Activated CD8-positive, alpha-beta T cell treated with anti-CD3 and anti-CD28 coated beads for 36 hours (primary cell): ENCODE data around the gene RTL10. TPM values are rescaled to one million over a fixed set of nuclear protein-coding genes. Genes with fewer than 3 reads are reported as not detected.

ENCODE experiments used
- ATAC-seq: fragments of 200-7000 bp; cut with Tn5 transposase; one replicate; pipeline ENCODE4 v1.10.0; 2021; ENCODE audit warnings: mild to moderate bottlenecking, moderate library complexity
- CTCF ChIA-PET: fragments of 350-600 bp; sonication (Branson Sonifier 250); formaldehyde crosslinking; loops from one replicate; lab custom pipeline; 2021; ENCODE audit warnings: antibody characterized with exemption; lab: Charles Lee
- POLR2A ChIA-PET: fragments of 350-600 bp; sonication (Branson Sonifier 250); formaldehyde crosslinking; loops from one replicate; lab custom pipeline; 2021; ENCODE audit warnings: antibody characterized with exemption; lab: Charles Lee
- DNase-seq: peaks from one replicate; pipeline ENCODE4 v3.0.0-alpha.2; 2020
- H3K27ac Mint-ChIP-seq: one replicate; pipeline ENCODE4 v1.8.0; 2021; ENCODE audit warnings: mild to moderate bottlenecking, mixed read lengths
- H3K27me3 Mint-ChIP-seq: one replicate; pipeline ENCODE4 v1.8.0; 2021; ENCODE audit warnings: mixed read lengths
- H3K36me3 Mint-ChIP-seq: one replicate; pipeline ENCODE4 v1.8.0; 2021; ENCODE audit warnings: low read depth, mixed read lengths
- H3K4me1 Mint-ChIP-seq: one replicate; pipeline ENCODE4 v1.8.0; 2021; ENCODE audit warnings: low read depth, mixed read lengths
- H3K4me3 Mint-ChIP-seq: one replicate; pipeline ENCODE4 v1.8.0; 2021; ENCODE audit warnings: mild to moderate bottlenecking, moderate library complexity, mixed read lengths
- H3K9me3 Mint-ChIP-seq: one replicate; pipeline ENCODE4 v1.8.0; 2021; ENCODE audit warnings: mixed read lengths
- CTCF ChIP-seq: fragments of 200-600 bp; IDR thresholded peaks from one replicate; pipeline ENCODE4 v1.8.0; 2022; ENCODE audit warnings: antibody characterized with exemption, mild to moderate bottlenecking
- intact Hi-C: fragments of 100-400 bp; cut with micrococcal nuclease; formaldehyde crosslinking; loops from one replicate; pipeline ENCODE4 v1.10.0; 2022
- total RNA-seq, 2 experiments: library from RNA; stranded (reverse); gene quantifications; one replicate each; pipeline ENCODE4 v1.2.3, GENCODE V29; 2021

Gene RTL10
- total RNA-seq, 2 experiments from 2014 or later, result 14.7 to 17.4 TPM

GRCh38 chr22:19882446-19883381, 28.0 kb upstream of the RTL10 start:
- ATAC-seq (no peak), DNase-seq (peak; percentile 0)
- no peak overlapping the region for H3K4me3 Mint-ChIP-seq
- TF ChIP-seq CTCF, result no peak
- H3K36me3 Mint-ChIP-seq, result no peaks in the 10 kb centered on the region
- peaks cover 21% of the 10 kb centered on the region for H3K4me1 Mint-ChIP-seq
- H3K27ac Mint-ChIP-seq, result no peak overlapping the region
- H3K27me3 Mint-ChIP-seq, result no peaks in the 10 kb centered on the region
- intact Hi-C loops, result no loop called here
- H3K9me3 Mint-ChIP-seq, result no peaks in the 10 kb centered on the region
- ChIA-PET POLR2A (no interaction called here), CTCF (interaction anchor here (1.5 to 4.6 kb wide), 2 partner anchors 152 kb away, joined by 5 to 26 read pairs; no protein-coding TSS in a partner anchor)

DNA sequence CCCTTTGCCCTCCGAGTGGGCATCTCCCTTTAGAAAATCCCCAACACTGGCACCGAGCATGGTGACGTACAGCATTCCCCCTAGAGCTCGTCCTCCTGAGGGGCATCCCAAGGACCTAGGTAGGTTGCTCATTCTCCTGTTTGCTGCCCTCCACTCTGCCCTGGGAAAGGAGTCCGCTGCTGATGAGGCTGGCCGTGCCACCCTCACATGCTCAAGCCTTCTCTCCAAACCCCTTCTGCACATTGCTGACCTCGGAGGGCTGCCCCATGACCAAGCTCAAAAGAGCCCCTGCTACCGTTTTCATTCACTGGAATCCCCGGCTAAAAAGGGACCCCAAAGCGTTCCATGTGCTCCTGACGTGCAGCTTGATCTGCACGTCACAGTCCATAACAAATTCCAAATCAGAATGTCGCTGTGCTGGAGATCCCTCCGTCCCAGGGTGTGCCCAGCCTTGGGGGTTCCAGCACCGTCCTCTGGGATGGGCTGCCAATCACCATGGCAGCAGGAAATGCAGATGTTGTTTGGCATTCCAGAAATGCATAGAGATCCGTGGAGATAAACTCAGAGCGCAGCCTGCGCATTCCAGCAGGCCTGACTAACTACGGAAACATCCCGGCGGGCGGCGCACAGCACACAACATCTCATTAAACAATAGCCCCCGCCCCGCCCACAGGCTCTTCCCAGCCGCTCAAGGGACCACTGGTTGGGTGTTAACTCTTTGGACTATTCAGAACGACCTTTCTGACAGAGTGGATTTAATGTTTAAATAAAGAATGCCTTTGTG, 26.3 kb upstream of the RTL10 start:
- TF ChIP-seq CTCF, result no peak
- ATAC-seq (no peak), DNase-seq (no peak)
- CTCF ChIA-PET, result interaction anchor here (1.1 to 1.5 kb wide), 2 partner anchors 18 to 150 kb away, joined by 3 to 5 read pairs; no protein-coding TSS in a partner anchor
- Mint-ChIP-seq H3K36me3 (no peaks in the 10 kb centered on the region), H3K4me1 (peaks cover 5% of the 10 kb centered on the region), H3K4me3 (no peak overlapping the region), H3K27me3 (no peaks in the 10 kb centered on the region), H3K27ac (no peak overlapping the region), H3K9me3 (no peaks in the 10 kb centered on the region)
- intact Hi-C loops, result no loop called here
- POLR2A ChIA-PET, result no interaction called here

DNA sequence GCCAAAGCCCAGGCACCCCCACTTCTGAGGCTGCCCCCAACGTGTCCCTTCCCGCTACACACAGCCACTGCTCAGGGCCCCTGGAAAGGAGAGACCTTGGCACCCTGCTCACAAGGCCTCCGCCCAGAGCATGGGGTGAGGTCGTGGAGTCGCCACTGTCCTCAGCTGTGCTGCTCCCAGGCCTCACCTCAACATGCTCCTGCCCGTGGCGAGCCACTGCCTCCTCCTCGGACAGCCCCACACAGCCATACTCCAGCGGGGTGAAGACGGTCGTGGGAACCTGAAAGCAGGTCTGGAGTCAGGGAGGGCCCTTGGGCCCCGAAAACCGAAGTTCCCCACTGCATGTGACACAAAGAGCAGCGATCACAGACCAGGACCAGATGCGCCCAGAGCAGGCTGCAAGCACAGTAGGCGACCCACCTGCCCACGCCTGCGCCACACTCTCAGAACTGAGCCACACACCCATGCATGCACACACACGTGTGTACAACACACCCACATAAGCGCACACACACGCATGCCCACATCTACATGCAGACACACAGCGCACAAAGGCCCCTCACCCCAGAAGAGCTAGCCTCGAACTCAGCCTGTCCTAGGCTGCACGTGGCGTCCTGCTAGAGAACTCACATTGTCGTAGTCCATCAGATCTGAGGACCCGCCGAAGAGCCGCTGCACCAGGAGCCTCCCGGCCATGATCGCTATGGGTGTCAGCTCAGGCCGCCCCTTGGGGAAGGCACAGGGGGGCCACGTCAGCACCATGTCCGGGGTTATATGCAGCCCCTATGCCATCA, 25.5 kb upstream of the RTL10 start:
- H3K27me3 Mint-ChIP-seq, result no peaks in the 10 kb centered on the region
- ATAC-seq (no peak), DNase-seq (peak; percentile 0)
- no peak overlapping the region for H3K27ac Mint-ChIP-seq
- ChIA-PET CTCF (interaction anchor here (1.1 kb wide), 1 partner anchor 17 kb away, joined by 3 read pairs; no protein-coding TSS in a partner anchor), POLR2A (no interaction called here)
- intact Hi-C loops, result no loop called here
- H3K4me3 Mint-ChIP-seq, result no peak overlapping the region
- H3K4me1 Mint-ChIP-seq, result no peaks in the 10 kb centered on the region
- TF ChIP-seq CTCF, result no peak
- H3K36me3 Mint-ChIP-seq, result no peaks in the 10 kb centered on the region
- H3K9me3 Mint-ChIP-seq, result no peaks in the 10 kb centered on the region

DNA sequence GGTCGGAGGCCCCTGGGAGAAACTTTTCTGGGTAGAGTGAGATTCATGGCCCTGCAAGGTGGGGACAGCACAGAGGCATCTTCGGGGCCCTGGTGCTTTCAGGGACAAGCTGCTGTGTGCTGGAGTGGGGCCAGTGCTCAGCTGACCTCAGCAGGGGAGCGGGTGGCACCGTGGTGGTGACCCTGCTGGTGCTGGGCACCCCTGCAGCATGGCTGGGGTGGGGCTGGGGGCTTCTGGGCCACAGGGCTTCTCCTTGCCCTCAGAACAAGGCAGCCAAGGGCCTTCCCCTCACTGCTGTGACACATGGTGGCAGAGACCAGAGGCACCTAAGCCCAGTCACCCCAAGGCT, 24.9 kb upstream of the RTL10 start:
- no peak for ATAC-seq
- DNase-seq, result peak; percentile 0
- Mint-ChIP-seq H3K4me3 (no peak overlapping the region), H3K36me3 (no peaks in the 10 kb centered on the region), H3K27ac (no peak overlapping the region), H3K27me3 (no peaks in the 10 kb centered on the region), H3K9me3 (no peaks in the 10 kb centered on the region), H3K4me1 (peaks cover 3% of the 10 kb centered on the region)
- CTCF ChIA-PET, result no interaction called here
- TF ChIP-seq CTCF, result no peak
- POLR2A ChIA-PET, result no interaction called here
- intact Hi-C loops, result no loop called here
